HG03045 (cell line): ENCODE measurements around the gene OVCH1.
"Not testable (repeated sequence)": the region's sequence is repeated elsewhere in the genome, so short reads cannot be mapped to it uniquely, and the experiment has no call there.

Experiments used
- ATAC-seq: cut with Tn5 transposase; IDR thresholded peaks from one replicate; pipeline ENCODE4 v1.9.1; 2021; ENCODE audit warnings: mild to moderate bottlenecking, moderate library complexity; ENCODE audit not compliant: unreplicated experiment

OVCH1 gene

DNA sequence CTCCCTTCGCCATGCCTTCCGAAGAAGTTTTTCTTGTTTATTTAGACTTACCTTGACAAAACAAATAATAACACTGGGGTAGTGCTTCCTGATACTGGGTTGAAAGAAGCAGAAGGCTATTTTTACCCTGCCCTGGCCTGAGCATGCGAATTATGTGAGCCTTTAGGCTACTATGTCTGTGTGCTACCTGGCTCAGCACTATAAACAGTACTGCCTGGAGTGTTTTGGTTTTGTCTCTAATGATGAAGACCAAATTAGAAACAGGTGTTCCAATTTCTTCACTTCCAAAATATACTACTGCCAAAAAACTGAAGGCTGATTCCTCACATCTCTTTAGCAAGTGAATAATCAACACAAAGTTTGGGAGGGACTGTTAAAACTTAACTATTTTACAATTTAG lies 7.6 kb upstream of the OVCH1 start:
- no peak for ATAC-seq

- no peak for ATAC-seq
Observed at GRCh38 chr12:29503283-29503682, 5.8 kb upstream of the OVCH1 start.

DNA sequence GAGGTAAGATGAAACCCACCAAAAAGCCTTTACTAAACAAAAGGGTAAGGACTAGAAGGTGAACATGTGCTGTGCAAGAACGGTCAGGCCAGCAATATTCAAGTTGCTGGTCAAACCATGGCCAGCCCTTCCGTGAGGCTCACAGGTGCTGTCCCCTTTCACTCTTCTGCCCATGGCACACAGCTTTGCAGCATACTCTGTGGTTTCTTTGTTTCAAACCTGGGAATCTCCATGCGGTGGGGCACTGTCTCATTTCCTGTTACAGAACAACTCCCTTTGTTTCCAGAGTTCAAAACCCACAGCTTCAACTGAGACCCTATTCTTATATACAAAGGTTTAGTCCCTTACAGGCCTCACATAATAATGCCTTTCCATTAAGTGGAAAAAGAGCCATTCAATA lies 1.7 kb upstream of the OVCH1 start:
- ATAC-seq, result no peak

- no peak for ATAC-seq
Observed at GRCh38 chr12:29492891-29493290, 4.6 kb downstream of the OVCH1 start.

GRCh38 chr12:29486972-29487371 lies 10.5 kb downstream of the OVCH1 start:
- ATAC-seq, result no peak

GRCh38 chr12:29463198-29463597 lies 34.3 kb downstream of the OVCH1 start:
- ATAC-seq, result no peak

DNA sequence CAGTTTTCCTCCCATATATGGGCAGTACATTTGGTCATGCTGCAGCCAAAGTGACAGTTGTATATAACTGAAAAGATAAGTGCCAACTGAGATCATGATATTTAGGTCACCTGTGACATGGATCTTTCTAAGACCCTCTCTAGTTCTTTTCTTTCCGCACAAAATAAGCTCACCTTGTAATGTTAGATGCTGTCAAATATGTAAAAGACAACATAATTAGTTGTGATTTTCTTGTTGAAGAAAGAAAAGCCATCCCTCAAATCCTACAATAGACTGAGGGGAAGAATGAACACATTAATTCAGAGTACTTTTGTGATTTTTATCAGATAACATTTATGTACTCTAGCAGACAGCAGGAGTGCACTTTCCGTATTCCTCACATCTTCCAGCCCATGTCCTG lies 37.4 kb downstream of the OVCH1 start:
- ATAC-seq, result no peak

GRCh38 chr12:29455087-29455486 lies 42.4 kb downstream of the OVCH1 start:
- ATAC-seq, result no peak

DNA sequence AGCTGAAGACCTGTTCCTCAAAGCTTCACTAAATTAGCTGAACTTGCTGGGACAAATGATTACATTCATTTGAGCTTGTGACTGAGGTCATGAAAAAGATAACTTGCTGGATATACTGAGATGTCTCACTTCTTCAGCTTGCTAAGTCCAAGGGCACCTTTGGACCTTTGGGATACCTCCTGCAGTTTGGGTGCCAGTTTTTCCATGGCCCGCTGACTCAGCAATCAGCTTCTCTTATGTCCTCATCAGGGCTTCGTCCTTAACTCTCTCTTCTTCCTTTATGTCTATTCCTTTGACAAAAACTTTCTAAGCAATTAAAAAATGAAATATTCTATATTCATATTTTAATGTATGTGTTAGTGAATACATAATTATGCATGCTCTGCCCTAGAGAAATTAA lies 45.6 kb downstream of the OVCH1 start:
- no peak for ATAC-seq

DNA sequence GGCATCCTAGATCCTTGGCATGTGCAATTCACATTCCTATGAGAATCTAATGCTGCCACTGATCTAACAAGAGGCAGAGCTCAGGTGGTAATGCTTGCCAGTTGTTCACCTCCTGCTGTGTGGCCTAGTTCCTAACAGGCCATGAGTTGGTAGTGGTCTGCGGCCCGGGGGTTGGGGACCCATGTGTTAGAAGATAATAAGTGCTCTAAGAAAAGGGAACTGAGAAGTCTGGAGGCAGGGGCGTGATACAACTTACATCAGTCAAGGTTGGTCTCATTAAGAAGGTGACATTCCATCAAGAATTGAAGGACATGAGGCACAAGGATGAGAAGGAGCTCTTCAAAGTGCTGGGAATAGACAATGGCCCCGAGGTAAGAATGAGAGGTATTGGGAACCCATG lies 49.3 kb downstream of the OVCH1 start:
- ATAC-seq, result no peak

DNA sequence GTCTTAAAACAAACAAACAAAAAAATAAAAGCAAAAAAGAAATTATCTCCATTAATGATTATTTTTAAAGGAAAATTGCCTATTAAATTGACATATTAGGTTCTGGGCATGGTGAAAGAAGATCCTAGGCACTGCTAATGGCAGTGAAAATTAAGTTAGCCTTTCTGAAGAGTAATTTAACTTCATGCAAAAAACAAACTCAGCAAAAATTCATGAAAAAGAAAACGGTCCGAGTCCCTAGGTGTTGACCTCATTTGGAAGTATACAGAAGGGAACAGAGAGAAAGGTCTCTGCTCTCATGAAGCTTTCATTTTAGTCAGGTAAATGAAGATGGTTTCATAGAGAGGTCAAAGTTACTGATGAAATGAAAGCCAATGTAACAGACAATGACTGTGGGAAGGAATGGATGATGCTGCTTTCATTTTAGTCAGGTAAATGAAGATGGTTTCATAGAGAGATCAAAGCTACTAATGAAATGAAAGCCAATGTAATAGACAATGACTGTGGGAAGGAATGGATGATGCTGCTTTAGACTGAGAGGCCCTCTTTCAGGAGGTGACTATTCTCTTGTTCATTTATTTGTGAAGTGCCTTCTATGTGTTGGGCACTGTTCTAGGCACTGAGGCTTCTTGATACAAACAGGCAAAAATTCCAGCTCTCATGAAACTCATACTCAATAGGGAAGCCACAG lies 50.1 kb downstream of the OVCH1 start:
- no peak for ATAC-seq

DNA sequence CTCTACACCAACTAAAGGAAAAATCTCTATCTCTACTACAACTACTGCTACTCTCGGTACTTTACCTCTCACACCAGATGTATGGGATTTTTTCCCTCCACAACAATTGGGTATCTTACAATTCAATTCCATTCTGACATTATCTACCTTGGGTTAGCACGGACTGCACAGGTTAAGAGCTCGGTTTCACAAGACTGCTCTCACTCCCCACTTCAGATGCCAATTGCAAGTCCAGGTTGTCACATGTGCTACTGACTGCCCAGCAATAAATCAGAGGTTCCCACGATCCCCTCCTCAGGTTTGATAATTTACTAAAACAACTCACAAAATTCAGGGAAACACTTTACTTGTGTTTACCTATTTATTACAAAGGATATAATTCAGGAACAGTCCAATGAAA lies 58.0 kb downstream of the OVCH1 start:
- ATAC-seq, result no peak

DNA sequence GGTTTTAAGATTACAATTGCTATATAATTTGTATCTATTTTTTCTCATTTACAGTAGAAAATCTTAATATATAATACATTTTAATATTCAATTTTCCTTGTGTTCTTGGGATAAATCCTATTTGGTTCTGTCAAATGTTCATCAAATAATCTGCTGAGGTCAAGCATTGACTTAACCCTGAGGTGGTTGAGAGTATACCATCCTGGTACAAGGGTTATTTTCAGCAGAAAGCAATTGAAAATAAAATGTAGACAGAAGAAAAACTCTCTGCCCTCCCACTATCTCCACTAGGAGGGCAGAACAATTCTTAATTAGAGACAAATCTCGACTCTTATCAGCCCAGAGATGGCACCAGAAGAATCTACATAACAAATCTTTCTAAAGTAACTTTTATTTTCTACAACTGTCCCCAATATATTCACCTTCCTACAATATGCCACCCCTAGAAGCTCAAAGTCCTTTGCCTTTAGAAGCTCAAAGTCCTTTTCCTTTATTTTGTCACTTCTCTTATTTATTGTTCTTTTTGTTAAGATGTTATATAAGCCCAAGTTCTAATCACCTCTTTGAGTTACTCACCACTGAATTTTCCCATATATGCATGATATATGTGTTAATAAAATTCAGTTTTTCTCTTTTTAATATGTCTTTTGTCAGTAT lies 58.6 kb downstream of the OVCH1 start:
- no peak for ATAC-seq

- no peak for ATAC-seq
Observed at GRCh38 chr12:29437575-29437974, 59.9 kb downstream of the OVCH1 start.

DNA sequence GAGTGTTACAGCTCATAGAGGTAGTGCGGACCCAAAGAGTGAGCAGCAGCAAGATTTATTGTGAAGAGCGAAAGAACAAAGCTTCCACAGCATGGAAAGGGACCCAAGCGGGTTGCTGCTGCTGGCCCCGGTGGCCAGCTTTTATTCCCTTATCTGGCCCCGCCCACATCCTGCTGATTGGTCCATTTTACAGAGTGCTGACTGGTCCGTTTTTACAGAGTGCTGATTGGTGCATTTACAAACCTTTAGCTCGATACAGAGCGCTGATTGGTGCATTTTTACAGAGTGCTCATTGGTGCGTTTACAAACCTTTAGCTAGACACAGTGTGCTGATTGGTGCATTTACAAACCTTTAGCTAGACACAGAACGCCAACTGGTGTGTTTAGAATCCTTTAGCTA lies 60.7 kb downstream of the OVCH1 start:
- ATAC-seq, result not testable (repeated sequence)

- no peak for ATAC-seq
Observed at GRCh38 chr12:29431513-29431912, 66.0 kb downstream of the OVCH1 start.

GRCh38 chr12:29430716-29431044 lies 66.8 kb downstream of the OVCH1 start:
- ATAC-seq, result no peak

- no peak for ATAC-seq
Observed at GRCh38 chr12:29429999-29430715, 67.3 kb downstream of the OVCH1 start.

GRCh38 chr12:29428633-29429032 lies 68.9 kb downstream of the OVCH1 start:
- ATAC-seq, result no peak

DNA sequence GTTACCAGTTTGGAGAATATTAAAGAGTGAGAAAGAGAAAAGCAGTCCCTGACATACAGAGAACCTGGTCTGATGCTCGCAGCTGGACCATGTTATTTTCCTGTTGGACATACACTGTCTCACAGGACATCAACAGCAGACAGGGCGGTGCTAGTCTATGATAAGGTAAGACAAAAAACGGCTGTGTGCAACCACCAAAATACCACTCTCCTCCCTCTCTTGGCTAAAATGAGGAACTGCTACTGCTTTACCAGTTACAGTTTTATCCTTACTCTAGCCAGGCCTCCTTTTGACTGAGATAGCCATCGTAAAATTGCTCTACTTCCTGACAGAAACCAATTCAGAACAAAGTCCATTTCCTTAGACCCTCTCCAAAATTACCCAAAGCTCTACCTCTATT lies 69.5 kb downstream of the OVCH1 start:
- peak; percentile 98 for ATAC-seq

GRCh38 chr12:29426498-29426897 lies 71.0 kb downstream of the OVCH1 start:
- ATAC-seq, result no peak

- ATAC-seq, result no peak
Observed at GRCh38 chr12:29425722-29426121, 71.8 kb downstream of the OVCH1 start.
